HEK293 (cell line): ENCODE data around the gene ZFP36L1.
A peak's percentile ranks its signal among the peaks of the same experiment; 100 is the strongest.

Experiments used
- ATF2 ChIP-seq: fragments of 450-650 bp; formaldehyde crosslinking; IDR thresholded peaks from 2 replicates; pipeline ENCODE4 v1.5.1; 2016; ENCODE audit warnings: missing biosample characterization, missing genetic modification characterization, low read depth
- BCL11A ChIP-seq: fragments of 450-650 bp; formaldehyde crosslinking; IDR thresholded peaks from 2 replicates; pipeline ENCODE4 v1.5.1; 2016; ENCODE audit warnings: low read depth, missing biosample characterization, missing genetic modification characterization
- BCL11B ChIP-seq: fragments of 450-650 bp; formaldehyde crosslinking; IDR thresholded peaks from 2 replicates; pipeline ENCODE4 v1.5.1; 2016; ENCODE audit warnings: low read depth, missing biosample characterization, missing genetic modification characterization
- HOXA7 ChIP-seq: sonication (generic); formaldehyde crosslinking; IDR thresholded peaks from 2 replicates; pipeline ENCODE4 v1.8.1; 2022; ENCODE audit warnings: missing genetic modification reagents, borderline replicate concordance
- PRDM6 ChIP-seq: fragments of 450-650 bp; formaldehyde crosslinking; IDR thresholded peaks from 2 replicates; pipeline ENCODE4 v1.5.1; 2017; ENCODE audit warnings: missing biosample characterization, missing genetic modification characterization
- YY1 ChIP-seq: fragments of 450-650 bp; formaldehyde crosslinking; IDR thresholded peaks from 2 replicates; pipeline ENCODE4 v1.5.1; 2018; ENCODE audit warnings: missing biosample characterization, missing genetic modification characterization
- ZBTB1 ChIP-seq: fragments of 450-650 bp; formaldehyde crosslinking; IDR thresholded peaks from 2 replicates; pipeline ENCODE4 v1.5.1; 2016; ENCODE audit warnings: missing biosample characterization, missing genetic modification characterization
- ZBTB21 ChIP-seq: fragments of 450-650 bp; formaldehyde crosslinking; IDR thresholded peaks from 2 replicates; pipeline ENCODE4 v1.5.1; 2017; ENCODE audit warnings: missing biosample characterization, missing genetic modification characterization
- ZBTB26 ChIP-seq: fragments of 450-650 bp; formaldehyde crosslinking; optimal IDR thresholded peaks from 2 replicates; pipeline ENCODE3; 2016; ENCODE audit warnings: missing biosample characterization, mild to moderate bottlenecking, missing genetic modification characterization
- ZBTB7A ChIP-seq: fragments of 450-650 bp; formaldehyde crosslinking; IDR thresholded peaks from 2 replicates; pipeline ENCODE4 v1.5.1; 2016; ENCODE audit warnings: low read depth, missing biosample characterization, missing genetic modification characterization
- ZFP41 ChIP-seq: fragments of 450-650 bp; formaldehyde crosslinking; IDR thresholded peaks from 2 replicates; pipeline ENCODE4 v1.5.1; 2016; ENCODE audit warnings: missing biosample characterization, missing genetic modification characterization, borderline replicate concordance
- ZIC2 ChIP-seq: fragments of 450-650 bp; formaldehyde crosslinking; IDR thresholded peaks from 2 replicates; pipeline ENCODE4 v1.5.1; 2016; ENCODE audit warnings: missing biosample characterization, missing genetic modification characterization
- ZNF114 ChIP-seq: fragments of 450-650 bp; formaldehyde crosslinking; IDR thresholded peaks from 2 replicates; pipeline ENCODE4 v1.5.0; 2017; ENCODE audit warnings: missing biosample characterization, missing genetic modification characterization
- ZNF133 ChIP-seq: fragments of 450-650 bp; formaldehyde crosslinking; IDR thresholded peaks from 2 replicates; pipeline ENCODE4 v1.5.1; 2016; ENCODE audit warnings: missing biosample characterization, missing genetic modification characterization
- ZNF175 ChIP-seq: fragments of 450-650 bp; formaldehyde crosslinking; IDR thresholded peaks from 2 replicates; pipeline ENCODE4 v1.5.1; 2016; ENCODE audit warnings: missing biosample characterization, missing genetic modification characterization
- ZNF18 ChIP-seq: fragments of 450-650 bp; formaldehyde crosslinking; IDR thresholded peaks from 2 replicates; pipeline ENCODE4 v1.5.1; 2016; ENCODE audit warnings: missing biosample characterization, missing genetic modification characterization
- ZNF354C ChIP-seq: fragments of 450-650 bp; formaldehyde crosslinking; IDR thresholded peaks from 2 replicates; pipeline ENCODE4 v1.5.1; 2016; ENCODE audit warnings: missing biosample characterization, missing genetic modification characterization, low read depth, borderline replicate concordance
- ZNF610 ChIP-seq: fragments of 450-650 bp; formaldehyde crosslinking; IDR thresholded peaks from 2 replicates; pipeline ENCODE4 v1.5.1; 2016; ENCODE audit warnings: missing biosample characterization, missing genetic modification characterization, borderline replicate concordance
- ZNF670 ChIP-seq: fragments of 450-650 bp; formaldehyde crosslinking; IDR thresholded peaks from 2 replicates; pipeline ENCODE4 v1.5.1; 2016; ENCODE audit warnings: missing biosample characterization, missing genetic modification characterization, low read depth
- ZNF701 ChIP-seq: fragments of 450-650 bp; formaldehyde crosslinking; IDR thresholded peaks from 2 replicates; pipeline ENCODE4 v1.5.1; 2016; ENCODE audit warnings: missing biosample characterization, missing genetic modification characterization
- ZNF792 ChIP-seq: fragments of 450-650 bp; formaldehyde crosslinking; IDR thresholded peaks from 2 replicates; pipeline ENCODE4 v1.5.1; 2016; ENCODE audit warnings: missing biosample characterization, missing genetic modification characterization
- ZNF830 ChIP-seq: fragments of 450-650 bp; IDR thresholded peaks from 2 replicates; pipeline ENCODE4 v1.5.0; 2018; ENCODE audit warnings: missing biosample characterization, missing genetic modification characterization, low read depth, mild to moderate bottlenecking, moderate library complexity
- ZNF843 ChIP-seq: fragments of 450-650 bp; formaldehyde crosslinking; IDR thresholded peaks from 2 replicates; pipeline ENCODE4 v1.5.1; 2016; ENCODE audit warnings: missing biosample characterization, missing genetic modification characterization
- ZSCAN4 ChIP-seq: fragments of 450-650 bp; formaldehyde crosslinking; IDR thresholded peaks from 2 replicates; pipeline ENCODE4 v1.5.1; 2017; ENCODE audit warnings: missing biosample characterization, missing genetic modification characterization
- ZXDB ChIP-seq: fragments of 450-650 bp; formaldehyde crosslinking; IDR thresholded peaks from 2 replicates; pipeline ENCODE4 v1.5.1; 2016; ENCODE audit warnings: missing biosample characterization, missing genetic modification characterization
- TF ChIP-seq, protein P1 (sequence below): fragments of 450-650 bp; IDR thresholded peaks from 2 replicates; pipeline ENCODE4 v1.5.1; 2018; ENCODE audit warnings: missing biosample characterization, mild to moderate bottlenecking, missing genetic modification characterization
- TF ChIP-seq, protein P2 (sequence below): fragments of 450-650 bp; formaldehyde crosslinking; IDR thresholded peaks from 2 replicates; pipeline ENCODE4 v1.5.1; 2016; ENCODE audit warnings: missing biosample characterization, missing genetic modification characterization
- TF ChIP-seq, protein P3 (sequence below): fragments of 450-650 bp; formaldehyde crosslinking; IDR thresholded peaks from 2 replicates; pipeline ENCODE4 v1.5.1; 2016; ENCODE audit warnings: missing biosample characterization, missing genetic modification characterization

ZFP36L1 gene

DNA sequence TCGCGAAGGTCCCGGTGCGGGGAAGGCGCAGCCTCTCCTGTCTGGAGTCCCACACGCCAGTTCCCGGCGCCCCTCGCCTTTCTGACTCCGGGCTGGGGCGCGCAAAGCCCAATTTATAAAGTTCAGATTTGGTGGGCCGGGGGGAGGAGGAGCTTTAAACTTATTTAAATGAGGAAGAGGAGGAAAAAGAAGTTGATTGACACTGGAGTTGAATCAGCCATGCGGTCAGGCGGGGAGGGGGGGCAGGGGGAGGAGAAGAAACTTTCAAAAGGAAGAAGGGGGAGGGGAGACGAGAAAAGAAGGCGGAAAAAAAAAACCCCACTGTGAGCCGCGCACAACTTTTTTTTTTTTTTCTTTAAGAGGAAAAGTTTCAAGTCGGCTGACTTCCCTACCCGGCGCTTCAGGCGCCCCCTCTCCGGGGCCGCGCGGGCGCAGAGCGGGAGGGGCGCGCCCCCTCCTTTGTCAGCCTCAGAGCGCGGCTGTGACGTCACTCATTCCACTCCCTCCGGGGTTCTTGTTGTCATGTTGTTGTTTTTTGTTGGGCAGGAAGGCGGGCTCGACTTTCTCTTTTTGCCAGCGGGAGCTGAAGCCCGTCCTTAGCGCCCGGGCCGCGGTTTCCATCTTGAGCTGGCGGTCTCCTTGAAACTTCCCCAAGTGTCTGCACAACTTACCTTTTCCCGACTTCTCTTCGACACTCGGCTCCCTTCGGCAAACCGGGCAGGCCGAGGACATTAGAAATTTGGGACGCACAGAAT is at the start of gene ZFP36L1 (continued):
- TF ChIP-seq ZXDB (peak; percentile 61), ZNF792 (tag by site-specific recombination) (no peak), YY1 (tag by site-specific recombination) (no peak), HOXA7 (no peak), ZIC2 (tag by site-specific recombination) (peak; percentile 44), ZBTB21 (tag by site-specific recombination) (peak; percentile 96), BCL11B (tag by site-specific recombination) (no peak), ATF2 (tag by site-specific recombination) (peak; percentile 97), BCL11A (tag by site-specific recombination) (no peak), ZBTB26 (tag by site-specific recombination) (peak; percentile 81), ZNF18 (tag by site-specific recombination) (no peak), ZNF610 (tag by site-specific recombination) (no peak), ZSCAN4 (tag by site-specific recombination) (no peak), ZNF133 (tag by site-specific recombination) (no peak), ZNF354C (tag by site-specific recombination) (no peak), ZNF830 (tag by site-specific recombination) (no peak), PRDM6 (tag by site-specific recombination) (peak; percentile 66), ZFP41 (tag by site-specific recombination) (no peak), ZNF843 (tag by site-specific recombination) (no peak), ZBTB1 (tag by site-specific recombination) (no peak), ZNF670 (no peak), ZNF175 (tag by site-specific recombination) (no peak), ZNF701 (tag by site-specific recombination) (no peak), ZNF114 (tag by site-specific recombination) (no peak), ZBTB7A (tag by site-specific recombination) (no peak)
- TF ChIP-seq, protein P1, sequence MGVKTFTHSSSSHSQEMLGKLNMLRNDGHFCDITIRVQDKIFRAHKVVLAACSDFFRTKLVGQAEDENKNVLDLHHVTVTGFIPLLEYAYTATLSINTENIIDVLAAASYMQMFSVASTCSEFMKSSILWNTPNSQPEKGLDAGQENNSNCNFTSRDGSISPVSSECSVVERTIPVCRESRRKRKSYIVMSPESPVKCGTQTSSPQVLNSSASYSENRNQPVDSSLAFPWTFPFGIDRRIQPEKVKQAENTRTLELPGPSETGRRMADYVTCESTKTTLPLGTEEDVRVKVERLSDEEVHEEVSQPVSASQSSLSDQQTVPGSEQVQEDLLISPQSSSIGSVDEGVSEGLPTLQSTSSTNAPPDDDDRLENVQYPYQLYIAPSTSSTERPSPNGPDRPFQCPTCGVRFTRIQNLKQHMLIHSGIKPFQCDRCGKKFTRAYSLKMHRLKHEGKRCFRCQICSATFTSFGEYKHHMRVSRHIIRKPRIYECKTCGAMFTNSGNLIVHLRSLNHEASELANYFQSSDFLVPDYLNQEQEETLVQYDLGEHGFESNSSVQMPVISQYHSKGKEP (tag by site-specific recombination) = no peak
- TF ChIP-seq, protein P2, sequence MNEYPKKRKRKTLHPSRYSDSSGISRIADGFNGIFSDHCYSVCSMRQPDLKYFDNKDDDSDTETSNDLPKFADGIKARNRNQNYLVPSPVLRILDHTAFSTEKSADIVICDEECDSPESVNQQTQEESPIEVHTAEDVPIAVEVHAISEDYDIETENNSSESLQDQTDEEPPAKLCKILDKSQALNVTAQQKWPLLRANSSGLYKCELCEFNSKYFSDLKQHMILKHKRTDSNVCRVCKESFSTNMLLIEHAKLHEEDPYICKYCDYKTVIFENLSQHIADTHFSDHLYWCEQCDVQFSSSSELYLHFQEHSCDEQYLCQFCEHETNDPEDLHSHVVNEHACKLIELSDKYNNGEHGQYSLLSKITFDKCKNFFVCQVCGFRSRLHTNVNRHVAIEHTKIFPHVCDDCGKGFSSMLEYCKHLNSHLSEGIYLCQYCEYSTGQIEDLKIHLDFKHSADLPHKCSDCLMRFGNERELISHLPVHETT (tag by site-specific recombination) = no peak
- TF ChIP-seq, protein P3, sequence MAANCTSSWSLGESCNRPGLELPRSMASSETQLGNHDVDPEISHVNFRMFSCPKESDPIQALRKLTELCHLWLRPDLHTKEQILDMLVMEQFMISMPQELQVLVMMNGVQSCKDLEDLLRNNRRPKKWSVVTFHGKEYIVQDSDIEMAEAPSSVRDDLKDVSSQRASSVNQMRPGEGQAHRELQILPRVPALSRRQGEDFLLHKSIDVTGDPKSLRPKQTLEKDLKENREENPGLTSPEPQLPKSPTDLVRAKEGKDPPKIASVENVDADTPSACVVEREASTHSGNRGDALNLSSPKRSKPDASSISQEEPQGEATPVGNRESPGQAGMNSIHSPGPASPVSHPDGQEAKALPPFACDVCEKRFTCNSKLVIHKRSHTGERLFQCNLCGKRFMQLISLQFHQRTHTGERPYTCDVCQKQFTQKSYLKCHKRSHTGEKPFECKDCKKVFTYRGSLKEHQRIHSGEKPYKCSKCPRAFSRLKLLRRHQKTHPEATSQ (tag by site-specific recombination) = no peak
